Measurements from ENCODE around the gene LMAN2.

GRCh38 chr5:177365845-177366527 is 14.5 kb upstream of the LMAN2 start:
- TF ChIP-seq POLR2AphosphoS5 (IDR thresholded peaks at IDR 0.05) (no peak), POLR2A (IDR thresholded peaks at IDR 0.05) (no peak)
- TF ChIP-seq, protein P1, sequence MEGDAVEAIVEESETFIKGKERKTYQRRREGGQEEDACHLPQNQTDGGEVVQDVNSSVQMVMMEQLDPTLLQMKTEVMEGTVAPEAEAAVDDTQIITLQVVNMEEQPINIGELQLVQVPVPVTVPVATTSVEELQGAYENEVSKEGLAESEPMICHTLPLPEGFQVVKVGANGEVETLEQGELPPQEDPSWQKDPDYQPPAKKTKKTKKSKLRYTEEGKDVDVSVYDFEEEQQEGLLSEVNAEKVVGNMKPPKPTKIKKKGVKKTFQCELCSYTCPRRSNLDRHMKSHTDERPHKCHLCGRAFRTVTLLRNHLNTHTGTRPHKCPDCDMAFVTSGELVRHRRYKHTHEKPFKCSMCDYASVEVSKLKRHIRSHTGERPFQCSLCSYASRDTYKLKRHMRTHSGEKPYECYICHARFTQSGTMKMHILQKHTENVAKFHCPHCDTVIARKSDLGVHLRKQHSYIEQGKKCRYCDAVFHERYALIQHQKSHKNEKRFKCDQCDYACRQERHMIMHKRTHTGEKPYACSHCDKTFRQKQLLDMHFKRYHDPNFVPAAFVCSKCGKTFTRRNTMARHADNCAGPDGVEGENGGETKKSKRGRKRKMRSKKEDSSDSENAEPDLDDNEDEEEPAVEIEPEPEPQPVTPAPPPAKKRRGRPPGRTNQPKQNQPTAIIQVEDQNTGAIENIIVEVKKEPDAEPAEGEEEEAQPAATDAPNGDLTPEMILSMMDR (IDR thresholded peaks at IDR 0.05), result no peak

All from transverse colon (tissue), 4 donors.